HL-60 (cell line): Measurements from ENCODE around the gene PCID2.

Source experiments
- DNase-seq, 2 experiments: peaks; one replicate each; pipeline ENCODE4 v3.0.0-alpha.2; 2010 to 2020; ENCODE audit warnings: low read depth in 1 of 2, low spot score in 1 of 2
- H3K27ac ChIP-seq: fragments of 250-450 bp; sonication (Bioruptor Pico); replicated peaks from 2 replicates; pipeline ENCODE4 v1.5.1; 2020; ENCODE audit warnings: mild to moderate bottlenecking, moderate library complexity
- H3K27me3 ChIP-seq: fragments of 250-450 bp; sonication (Bioruptor Pico); 2 replicates; pipeline ENCODE4 v1.5.1; 2021; ENCODE audit warnings: mild to moderate bottlenecking, moderate library complexity; ENCODE audit not compliant: insufficient read depth, poor library complexity, severe bottlenecking
- H3K4me3 ChIP-seq: replicated peaks from 2 replicates; pipeline ENCODE4 v1.5.1; 2011; ENCODE audit warnings: mild to moderate bottlenecking, control low read depth, low read length; ENCODE audit not compliant: insufficient read depth
- GABPA ChIP-seq: IDR thresholded peaks from 2 replicates; pipeline ENCODE4 v1.6.1; 2012; ENCODE audit warnings: low read depth
- POLR2AphosphoS5 ChIP-seq: IDR thresholded peaks from 2 replicates; pipeline ENCODE4 v1.6.1; 2012; ENCODE audit warnings: low read depth
- SPI1 ChIP-seq: IDR thresholded peaks from 2 replicates; pipeline ENCODE4 v1.6.1; 2012; ENCODE audit warnings: low read depth, mild to moderate bottlenecking, borderline replicate concordance
- TF ChIP-seq, protein P1 (sequence below): IDR thresholded peaks from 2 replicates; pipeline ENCODE4 v1.6.1; 2012; ENCODE audit warnings: low read depth; ENCODE audit not compliant: insufficient replicate concordance
- TF ChIP-seq, protein P2 (sequence below): IDR thresholded peaks from one replicate; pipeline ENCODE4 v1.5.1; 2011; ENCODE audit warnings: low read length, control low read depth, inconsistent platforms; ENCODE audit not compliant: insufficient read depth

Gene PCID2

DNA sequence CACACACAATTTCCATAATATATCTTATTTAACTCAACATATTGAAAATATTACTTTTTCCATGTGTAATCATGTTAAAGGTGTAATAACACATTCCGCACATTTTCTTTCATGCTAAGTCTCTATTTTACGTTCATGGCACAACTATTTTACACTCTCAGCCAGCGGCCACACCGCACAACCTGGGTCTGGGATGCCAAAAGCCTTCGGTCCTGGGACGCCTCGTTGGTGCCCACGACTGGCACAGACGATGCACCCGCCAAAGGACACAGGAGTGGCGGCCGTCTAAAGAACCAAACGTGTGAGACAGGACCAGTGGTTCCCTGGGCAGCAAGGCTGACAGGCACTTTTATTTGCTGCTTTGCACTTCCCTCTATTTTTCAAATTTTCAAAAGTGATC is 60.1 kb downstream of the PCID2 start:
- no peaks in the 10 kb centered on the region for H3K27me3 ChIP-seq
- no peak for DNase-seq
- no peak overlapping the region for H3K27ac ChIP-seq
- no peak overlapping the region for H3K4me3 ChIP-seq
- TF ChIP-seq, protein P1, sequence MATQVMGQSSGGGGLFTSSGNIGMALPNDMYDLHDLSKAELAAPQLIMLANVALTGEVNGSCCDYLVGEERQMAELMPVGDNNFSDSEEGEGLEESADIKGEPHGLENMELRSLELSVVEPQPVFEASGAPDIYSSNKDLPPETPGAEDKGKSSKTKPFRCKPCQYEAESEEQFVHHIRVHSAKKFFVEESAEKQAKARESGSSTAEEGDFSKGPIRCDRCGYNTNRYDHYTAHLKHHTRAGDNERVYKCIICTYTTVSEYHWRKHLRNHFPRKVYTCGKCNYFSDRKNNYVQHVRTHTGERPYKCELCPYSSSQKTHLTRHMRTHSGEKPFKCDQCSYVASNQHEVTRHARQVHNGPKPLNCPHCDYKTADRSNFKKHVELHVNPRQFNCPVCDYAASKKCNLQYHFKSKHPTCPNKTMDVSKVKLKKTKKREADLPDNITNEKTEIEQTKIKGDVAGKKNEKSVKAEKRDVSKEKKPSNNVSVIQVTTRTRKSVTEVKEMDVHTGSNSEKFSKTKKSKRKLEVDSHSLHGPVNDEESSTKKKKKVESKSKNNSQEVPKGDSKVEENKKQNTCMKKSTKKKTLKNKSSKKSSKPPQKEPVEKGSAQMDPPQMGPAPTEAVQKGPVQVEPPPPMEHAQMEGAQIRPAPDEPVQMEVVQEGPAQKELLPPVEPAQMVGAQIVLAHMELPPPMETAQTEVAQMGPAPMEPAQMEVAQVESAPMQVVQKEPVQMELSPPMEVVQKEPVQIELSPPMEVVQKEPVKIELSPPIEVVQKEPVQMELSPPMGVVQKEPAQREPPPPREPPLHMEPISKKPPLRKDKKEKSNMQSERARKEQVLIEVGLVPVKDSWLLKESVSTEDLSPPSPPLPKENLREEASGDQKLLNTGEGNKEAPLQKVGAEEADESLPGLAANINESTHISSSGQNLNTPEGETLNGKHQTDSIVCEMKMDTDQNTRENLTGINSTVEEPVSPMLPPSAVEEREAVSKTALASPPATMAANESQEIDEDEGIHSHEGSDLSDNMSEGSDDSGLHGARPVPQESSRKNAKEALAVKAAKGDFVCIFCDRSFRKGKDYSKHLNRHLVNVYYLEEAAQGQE, result no peak
- TF ChIP-seq SPI1 (no peak), POLR2AphosphoS5 (no peak), GABPA (no peak)
- TF ChIP-seq, protein P2, sequence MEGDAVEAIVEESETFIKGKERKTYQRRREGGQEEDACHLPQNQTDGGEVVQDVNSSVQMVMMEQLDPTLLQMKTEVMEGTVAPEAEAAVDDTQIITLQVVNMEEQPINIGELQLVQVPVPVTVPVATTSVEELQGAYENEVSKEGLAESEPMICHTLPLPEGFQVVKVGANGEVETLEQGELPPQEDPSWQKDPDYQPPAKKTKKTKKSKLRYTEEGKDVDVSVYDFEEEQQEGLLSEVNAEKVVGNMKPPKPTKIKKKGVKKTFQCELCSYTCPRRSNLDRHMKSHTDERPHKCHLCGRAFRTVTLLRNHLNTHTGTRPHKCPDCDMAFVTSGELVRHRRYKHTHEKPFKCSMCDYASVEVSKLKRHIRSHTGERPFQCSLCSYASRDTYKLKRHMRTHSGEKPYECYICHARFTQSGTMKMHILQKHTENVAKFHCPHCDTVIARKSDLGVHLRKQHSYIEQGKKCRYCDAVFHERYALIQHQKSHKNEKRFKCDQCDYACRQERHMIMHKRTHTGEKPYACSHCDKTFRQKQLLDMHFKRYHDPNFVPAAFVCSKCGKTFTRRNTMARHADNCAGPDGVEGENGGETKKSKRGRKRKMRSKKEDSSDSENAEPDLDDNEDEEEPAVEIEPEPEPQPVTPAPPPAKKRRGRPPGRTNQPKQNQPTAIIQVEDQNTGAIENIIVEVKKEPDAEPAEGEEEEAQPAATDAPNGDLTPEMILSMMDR, result no peak

GRCh38 chr13:113147206-113147605 is 61.3 kb downstream of the PCID2 start:
- no peak overlapping the region for H3K4me3 ChIP-seq
- TF ChIP-seq SPI1 (no peak), POLR2AphosphoS5 (no peak), GABPA (no peak)
- TF ChIP-seq, protein P2, result no peak
- TF ChIP-seq, protein P1, result no peak
- no peak overlapping the region for H3K27ac ChIP-seq
- DNase-seq, result no peak
- no peaks in the 10 kb centered on the region for H3K27me3 ChIP-seq

DNA sequence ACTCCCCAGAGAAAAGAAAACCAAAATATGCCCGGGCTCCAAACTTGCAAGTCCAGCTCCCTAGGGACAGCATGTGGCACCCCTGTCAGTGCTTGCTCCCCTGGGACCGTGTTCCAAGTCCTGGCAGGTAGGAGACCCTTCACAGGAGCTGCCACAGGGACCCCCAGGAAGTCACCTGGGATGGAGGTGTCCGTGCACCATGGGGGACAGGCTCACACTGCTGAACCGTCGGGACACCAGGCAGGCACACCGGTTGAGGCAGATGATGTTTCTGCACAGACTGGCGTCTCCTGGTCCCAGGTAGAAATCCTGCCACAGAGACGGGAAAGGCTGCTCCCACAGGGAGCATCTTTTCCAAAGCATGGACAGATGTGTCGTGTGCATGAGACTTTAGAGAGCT is 61.7 kb downstream of the PCID2 start:
- no peak for DNase-seq

More for the DNA sequence above, 61.7 kb downstream of the PCID2 start:
- Histone ChIP-seq H3K27ac (no peak overlapping the region), H3K4me3 (no peak overlapping the region), H3K27me3 (no peaks in the 10 kb centered on the region)
- TF ChIP-seq SPI1, result no peak
- no peak for TF ChIP-seq GABPA
- TF ChIP-seq, protein P2, result no peak
- TF ChIP-seq, protein P1, result no peak
- TF ChIP-seq POLR2AphosphoS5, result no peak
